Measurements from ENCODE around the gene C1S. TPM values are rescaled to one million over a fixed set of nuclear protein-coding genes. Genes with fewer than 3 reads are reported as not detected.

Gene C1S
- total and polyA plus RNA-seq, 2 donors (not counting 1 experiment from before 2014, with no cell fraction given), result 0.21 to 0.64 TPM

- Mint-ChIP-seq H3K9me3 (ENCODE audit: insufficient read depth) (no peaks in the 10 kb centered on the region), H3K27me3 (no peaks in the 10 kb centered on the region), H3K27ac (no peak overlapping the region), H3K4me1 (no peaks in the 10 kb centered on the region), H3K4me3 (no peak overlapping the region)
- H3K27me3 ChIP-seq (replicated peaks in 1 of 4; ENCODE audit: control extremely low read depth in 1 of 4, control insufficient read depth in 3 of 4, insufficient read depth in 4 of 4, low read length in 3 of 4), result peaks cover 0 to 4% (median 0%) of the 10 kb centered on the region in 4 experiments
- no peaks in the 10 kb centered on the region for H3K79me2 ChIP-seq (ENCODE audit: control insufficient read depth, insufficient read depth, low read length)
- no peaks in the 10 kb centered on the region for H3K4me1 ChIP-seq (ENCODE audit: control insufficient read depth in 2 of 2, insufficient read depth in 2 of 2, low read length in 2 of 2)
- no peak overlapping the region for H3K9ac ChIP-seq (ENCODE audit: low read length)
- no peak for TF ChIP-seq EZH2 (IDR thresholded peaks at IDR 0.05; ENCODE audit: borderline replicate concordance, insufficient read depth, low read depth, low read length, poor library complexity, severe bottlenecking)
- TF ChIP-seq, protein P1, sequence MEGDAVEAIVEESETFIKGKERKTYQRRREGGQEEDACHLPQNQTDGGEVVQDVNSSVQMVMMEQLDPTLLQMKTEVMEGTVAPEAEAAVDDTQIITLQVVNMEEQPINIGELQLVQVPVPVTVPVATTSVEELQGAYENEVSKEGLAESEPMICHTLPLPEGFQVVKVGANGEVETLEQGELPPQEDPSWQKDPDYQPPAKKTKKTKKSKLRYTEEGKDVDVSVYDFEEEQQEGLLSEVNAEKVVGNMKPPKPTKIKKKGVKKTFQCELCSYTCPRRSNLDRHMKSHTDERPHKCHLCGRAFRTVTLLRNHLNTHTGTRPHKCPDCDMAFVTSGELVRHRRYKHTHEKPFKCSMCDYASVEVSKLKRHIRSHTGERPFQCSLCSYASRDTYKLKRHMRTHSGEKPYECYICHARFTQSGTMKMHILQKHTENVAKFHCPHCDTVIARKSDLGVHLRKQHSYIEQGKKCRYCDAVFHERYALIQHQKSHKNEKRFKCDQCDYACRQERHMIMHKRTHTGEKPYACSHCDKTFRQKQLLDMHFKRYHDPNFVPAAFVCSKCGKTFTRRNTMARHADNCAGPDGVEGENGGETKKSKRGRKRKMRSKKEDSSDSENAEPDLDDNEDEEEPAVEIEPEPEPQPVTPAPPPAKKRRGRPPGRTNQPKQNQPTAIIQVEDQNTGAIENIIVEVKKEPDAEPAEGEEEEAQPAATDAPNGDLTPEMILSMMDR (IDR thresholded peaks at IDR 0.05), result no peak
- DNase-seq (no peak), ATAC-seq (ENCODE audit: low read depth) (no peak)
- 96% methylated on average over 21 of the region's 22 CpGs for WGBS (ENCODE audit: insufficient coverage)
- no peaks in the 10 kb centered on the region for H4K20me1 ChIP-seq (ENCODE audit: control insufficient read depth, insufficient read depth, low read length, poor library complexity, severe bottlenecking)
- H3K27ac ChIP-seq (ENCODE audit: low read length in 2 of 2), result no peak overlapping the region
- no peak overlapping the region for H2AFZ ChIP-seq (ENCODE audit: insufficient read depth, low read depth, low read length, poor library complexity, severe bottlenecking)
- no peaks in the 10 kb centered on the region for H3K9me3 ChIP-seq (ENCODE audit: control extremely low read depth in 1 of 3, control insufficient read depth in 2 of 3, insufficient read depth in 1 of 3, low read length in 2 of 3)
- no peak overlapping the region for H3K4me2 ChIP-seq (replicated peaks; ENCODE audit: low read depth, low read length, poor library complexity, severe bottlenecking)
- ChIA-PET CTCF (interaction anchor here (1.2 kb wide), 1 partner anchor 20 kb away, joined by 4 read pairs; the partner anchor contains the start of gene LPCAT3), POLR2A (no interaction called here)
- intact Hi-C loops (cut with micrococcal nuclease), result no loop called here
- no peaks in the 10 kb centered on the region for H3K36me3 ChIP-seq (replicated peaks in 1 of 2; ENCODE audit: control extremely low read depth in 1 of 2, control insufficient read depth in 1 of 2, extremely low read depth in 1 of 2, insufficient read depth in 2 of 2, low read length in 1 of 2)
- H3K4me3 ChIP-seq (ENCODE audit: control extremely low read depth in 1 of 5, extremely low read depth in 1 of 5, insufficient read depth in 1 of 5, low read depth in 2 of 5, low read length in 4 of 5), result no peak overlapping the region
Measured at GRCh38 chr12:7038591-7038990, 21.9 kb upstream of the C1S start.

DNA sequence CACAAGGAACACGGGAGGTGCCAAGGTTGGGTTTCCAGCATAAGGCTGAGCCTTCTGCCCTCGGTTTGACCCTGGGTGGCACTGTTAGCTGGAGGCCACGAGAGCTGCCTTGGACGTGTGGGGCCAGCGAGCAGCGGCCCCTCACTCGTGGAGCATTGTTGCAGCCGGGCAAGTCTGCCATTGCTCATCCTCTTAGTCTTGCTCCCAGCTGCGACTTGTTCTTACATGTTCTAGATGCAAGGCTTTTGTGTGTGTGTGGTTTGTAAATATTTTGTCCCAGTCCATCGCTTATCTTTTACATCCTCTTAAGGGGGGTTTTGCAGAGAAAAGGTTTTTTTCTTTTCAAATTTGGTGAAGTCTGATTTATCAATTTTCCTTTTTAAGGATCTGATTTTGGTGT is 21.1 kb upstream of the C1S start:
- WGBS (ENCODE audit: insufficient coverage), result 91% methylated on average over 9 of the region's 10 CpGs
- H3K79me2 ChIP-seq (ENCODE audit: control insufficient read depth, insufficient read depth, low read length), result no peaks in the 10 kb centered on the region
- no peak overlapping the region for H3K4me2 ChIP-seq (replicated peaks; ENCODE audit: low read depth, low read length, poor library complexity, severe bottlenecking)
- H3K9ac ChIP-seq (ENCODE audit: low read length), result no peak overlapping the region
- ChIA-PET CTCF (no interaction called here), POLR2A (no interaction called here)
- H3K27ac ChIP-seq (ENCODE audit: low read length in 2 of 2), result no peak overlapping the region
- TF ChIP-seq, protein P1 (IDR thresholded peaks at IDR 0.05), result no peak
- TF ChIP-seq EZH2 (IDR thresholded peaks at IDR 0.05; ENCODE audit: borderline replicate concordance, insufficient read depth, low read depth, low read length, poor library complexity, severe bottlenecking), result no peak
- H3K9me3 Mint-ChIP-seq (ENCODE audit: insufficient read depth), result no peaks in the 10 kb centered on the region
- H3K4me3 Mint-ChIP-seq, result no peak overlapping the region
- intact Hi-C loops (cut with micrococcal nuclease), result no loop called here
- ATAC-seq (ENCODE audit: low read depth) (no peak), DNase-seq (no peak)
- peaks cover 0 to 3% (median 0%) of the 10 kb centered on the region in 4 experiments for H3K27me3 ChIP-seq (replicated peaks in 1 of 4; ENCODE audit: control extremely low read depth in 1 of 4, control insufficient read depth in 3 of 4, insufficient read depth in 4 of 4, low read length in 3 of 4)
- no peaks in the 10 kb centered on the region for H3K36me3 ChIP-seq (replicated peaks in 1 of 2; ENCODE audit: control extremely low read depth in 1 of 2, control insufficient read depth in 1 of 2, extremely low read depth in 1 of 2, insufficient read depth in 2 of 2, low read length in 1 of 2)
- H2AFZ ChIP-seq (ENCODE audit: insufficient read depth, low read depth, low read length, poor library complexity, severe bottlenecking), result no peak overlapping the region
- H3K9me3 ChIP-seq (ENCODE audit: control extremely low read depth in 1 of 3, control insufficient read depth in 2 of 3, insufficient read depth in 1 of 3, low read length in 2 of 3), result no peaks in the 10 kb centered on the region
- no peaks in the 10 kb centered on the region for H3K4me1 ChIP-seq (ENCODE audit: control insufficient read depth in 2 of 2, insufficient read depth in 2 of 2, low read length in 2 of 2)
- H3K4me1 Mint-ChIP-seq, result no peaks in the 10 kb centered on the region
- H3K4me3 ChIP-seq (ENCODE audit: control extremely low read depth in 1 of 5, extremely low read depth in 1 of 5, insufficient read depth in 1 of 5, low read depth in 2 of 5, low read length in 4 of 5), result no peak overlapping the region
- H4K20me1 ChIP-seq (ENCODE audit: control insufficient read depth, insufficient read depth, low read length, poor library complexity, severe bottlenecking), result no peaks in the 10 kb centered on the region
- no peak overlapping the region for H3K27ac Mint-ChIP-seq
- no peaks in the 10 kb centered on the region for H3K27me3 Mint-ChIP-seq
